HG02885 (cell line): ENCODE results near the gene SLC46A2.

Experiments used
- ATAC-seq: cut with Tn5 transposase; IDR thresholded peaks from one replicate; pipeline ENCODE4 v1.9.1; 2021; ENCODE audit warnings: mild to moderate bottlenecking; ENCODE audit not compliant: unreplicated experiment, poor library complexity

SLC46A2 gene

GRCh38 chr9:112861155-112861554, 29.5 kb downstream of the SLC46A2 start:
- no peak for ATAC-seq

- no peak for ATAC-seq
Observed at GRCh38 chr9:112860451-112860850, 30.2 kb downstream of the SLC46A2 start.

GRCh38 chr9:112858625-112859147, 32.0 kb downstream of the SLC46A2 start:
- ATAC-seq = peak; percentile 77

GRCh38 chr9:112858005-112858404, 32.7 kb downstream of the SLC46A2 start:
- no peak for ATAC-seq

GRCh38 chr9:112856843-112857242, 33.8 kb downstream of the SLC46A2 start:
- no peak for ATAC-seq

GRCh38 chr9:112856200-112856599, 34.5 kb downstream of the SLC46A2 start:
- ATAC-seq = no peak

- ATAC-seq = no peak
Observed at GRCh38 chr9:112854657-112855056, 36.0 kb downstream of the SLC46A2 start.

- ATAC-seq = no peak
Observed at GRCh38 chr9:112853882-112854585, 36.6 kb downstream of the SLC46A2 start.

- ATAC-seq = no peak
Observed at GRCh38 chr9:112852741-112853504, 37.8 kb downstream of the SLC46A2 start.

GRCh38 chr9:112850840-112851239, 39.8 kb downstream of the SLC46A2 start:
- ATAC-seq = no peak

GRCh38 chr9:112849363-112849922, 41.2 kb downstream of the SLC46A2 start:
- no peak for ATAC-seq

- no peak for ATAC-seq
Observed at GRCh38 chr9:112848316-112849151, 42.1 kb downstream of the SLC46A2 start.

GRCh38 chr9:112846528-112847488, 43.9 kb downstream of the SLC46A2 start:
- ATAC-seq = no peak

GRCh38 chr9:112844771-112845542, 45.7 kb downstream of the SLC46A2 start:
- ATAC-seq = peak; percentile 62

- ATAC-seq = no peak
Observed at GRCh38 chr9:112842555-112842954, 48.1 kb downstream of the SLC46A2 start.

- ATAC-seq = no peak
Observed at GRCh38 chr9:112841261-112841660, 49.4 kb downstream of the SLC46A2 start.

GRCh38 chr9:112839331-112839730, 51.3 kb downstream of the SLC46A2 start:
- ATAC-seq = no peak

- no peak for ATAC-seq
Observed at GRCh38 chr9:112838342-112838741, 52.3 kb downstream of the SLC46A2 start.
